ENCODE results near the gene TFPI2. TPM values are rescaled to one million over a fixed set of nuclear protein-coding genes. Genes with fewer than 3 reads are reported as not detected.

TFPI2 gene
- total RNA-seq, 1 donor from 2014 or later: not detected

GRCh38 chr7:93860261-93860660, 30.3 kb downstream of the TFPI2 start:
- intact Hi-C loops (cut with micrococcal nuclease): no loop called here

GRCh38 chr7:93858857-93859256, 31.7 kb downstream of the TFPI2 start:
- intact Hi-C loops (cut with micrococcal nuclease): no loop called here

- intact Hi-C loops (cut with micrococcal nuclease): no loop called here
Observed at GRCh38 chr7:93856323-93856722, 34.2 kb downstream of the TFPI2 start.

- intact Hi-C loops (cut with micrococcal nuclease): no loop called here
Observed at GRCh38 chr7:93855797-93856196, 34.8 kb downstream of the TFPI2 start.

- intact Hi-C loops (cut with micrococcal nuclease): no loop called here
Observed at GRCh38 chr7:93854480-93854879, 36.1 kb downstream of the TFPI2 start.

- intact Hi-C loops (cut with micrococcal nuclease): no loop called here
Observed at GRCh38 chr7:93851536-93851935, 39.0 kb downstream of the TFPI2 start.

- intact Hi-C loops (cut with micrococcal nuclease): no loop called here
Observed at GRCh38 chr7:93843260-93843659, 47.3 kb downstream of the TFPI2 start.

- intact Hi-C loops (cut with micrococcal nuclease): no loop called here
Observed at GRCh38 chr7:93838966-93839365, 51.6 kb downstream of the TFPI2 start.

- intact Hi-C loops (cut with micrococcal nuclease): no loop called here
Observed at GRCh38 chr7:93837245-93837644, 53.3 kb downstream of the TFPI2 start.

- intact Hi-C loops (cut with micrococcal nuclease): no loop called here
Observed at GRCh38 chr7:93836116-93836515, 54.4 kb downstream of the TFPI2 start.

- intact Hi-C loops (cut with micrococcal nuclease): no loop called here
Observed at GRCh38 chr7:93835702-93836101, 54.9 kb downstream of the TFPI2 start.

Other genes with a start within 250 kb of the TFPI2 start
- gene GNGT1, start 15.8 kb upstream of the TFPI2 start, total RNA-seq: not detected in 2 replicates
- gene GNG11, start 31.0 kb upstream of the TFPI2 start, total RNA-seq: not detected in 2 replicates
- gene BET1, start 113.6 kb upstream of the TFPI2 start, total RNA-seq: 21.1 and 21.4 TPM in 2 replicates

Data from T-helper 2 cell treated with Interferon-gamma antibody and Interleukin-4, amounts not matched to agents 100 ng/mL and 5 ng/mL, for 36 hours (primary cell).